SK-N-SH (cell line): ENCODE results near the gene AAMP. TPM values are rescaled to one million over a fixed set of nuclear protein-coding genes. Genes with fewer than 3 reads are reported as not detected.

ENCODE experiments used
- CTCF ChIA-PET: fragments of 300-600, 350-600 bp; formaldehyde crosslinking; extraction: SDS; loops from one replicate; lab custom pipeline; 2021; lab: Yijun Ruan, JAX
- POLR2A ChIA-PET: fragments of 350-600 bp; sonication (Branson Sonifier 250); formaldehyde crosslinking; extraction: SDS; loops from one replicate; lab custom pipeline; 2020; ENCODE audit warnings: antibody characterized with exemption, inconsistent platforms; lab: Yijun Ruan, JAX
- DNase-seq: peaks from one replicate; pipeline ENCODE4 v3.0.0; 2012
- H2AFZ ChIP-seq: fragments of 200-600 bp; sonication (generic); 2 replicates; pipeline ENCODE4 v1.8.1; 2016; ENCODE audit warnings: antibody characterized with exemption, mild to moderate bottlenecking, low read depth
- H3F3A ChIP-seq: fragments of 200-600 bp; sonication (generic); replicated peaks from 2 replicates; pipeline ENCODE3; 2016; ENCODE audit warnings: antibody characterized with exemption, mild to moderate bottlenecking; ENCODE audit not compliant: insufficient read depth
- H3K27ac ChIP-seq, 2 experiments: fragments of 200-500 bp in 1 of 2; fragments of 200-600 bp in 1 of 2; sonication (Bioruptor generic) in 1 of 2; sonication (generic), shearing (Covaris generic) in 1 of 2; 2 replicates each; pipeline versions ENCODE4 v1.5.1 to v1.6.1; 2014 to 2016; ENCODE audit warnings: low read depth in 2 of 2, inconsistent platforms in 1 of 2, low read length in 1 of 2, mild to moderate bottlenecking in 1 of 2, mixed read lengths in 1 of 2
- H3K27me3 ChIP-seq: fragments of 200-600 bp; sonication (generic), shearing (Covaris generic); 2 replicates; pipeline ENCODE4 v1.6.1; 2016; ENCODE audit warnings: mixed run types; ENCODE audit not compliant: insufficient read depth
- H3K36me3 ChIP-seq, 2 experiments: fragments of 200-500 bp in 1 of 2; fragments of 200-600 bp in 1 of 2; sonication (Bioruptor generic) in 1 of 2; sonication (generic) in 1 of 2; replicated peaks in 1 of 2; 2 replicates each; pipeline versions ENCODE3 to v1.5.1; 2014 to 2016; ENCODE audit warnings: low read length in 1 of 2, mild to moderate bottlenecking in 1 of 2; ENCODE audit not compliant: insufficient read depth in 2 of 2, control insufficient read depth in 1 of 2
- H3K4me1 ChIP-seq, 2 experiments: fragments of 200-500 bp in 1 of 2; fragments of 200-600 bp in 1 of 2; sonication (Bioruptor generic) in 1 of 2; sonication (generic), shearing (Covaris generic) in 1 of 2; 2 replicates each; pipeline versions ENCODE4 v1.5.1 to v1.6.1; 2014 to 2016; ENCODE audit warnings: low read depth in 1 of 2, low read length in 1 of 2, mixed run types in 1 of 2; ENCODE audit not compliant: insufficient read depth in 2 of 2, control insufficient read depth in 1 of 2
- H3K4me2 ChIP-seq: fragments of 200-600 bp; sonication (generic), shearing (Covaris generic); 2 replicates; pipeline ENCODE4 v1.6.1; 2017; ENCODE audit warnings: mixed run types
- H3K4me3 ChIP-seq, 2 experiments: fragments of 200-500 bp in 1 of 2; fragments of 200-600 bp in 1 of 2; sonication (Bioruptor generic) in 1 of 2; sonication (generic), shearing (Covaris generic) in 1 of 2; 2 replicates each; pipeline versions ENCODE4 v1.5.1 to v1.8.1; 2014 to 2016; ENCODE audit warnings: low read depth in 2 of 2, inconsistent platforms in 1 of 2, low read length in 1 of 2, mild to moderate bottlenecking in 1 of 2, mixed read lengths in 1 of 2, moderate library complexity in 1 of 2
- H3K79me2 ChIP-seq: fragments of 200-600 bp; sonication (generic); 2 replicates; pipeline ENCODE4 v1.8.1; 2017; ENCODE audit warnings: mild to moderate bottlenecking; ENCODE audit not compliant: insufficient read depth
- H3K9ac ChIP-seq: fragments of 200-600 bp; sonication (generic); 2 replicates; pipeline ENCODE4 v1.6.1; 2017; ENCODE audit warnings: mixed run types
- H3K9me2 ChIP-seq: fragments of 200-600 bp; sonication (generic); 2 replicates; pipeline ENCODE4 v1.6.1; 2017; ENCODE audit warnings: mixed run types
- H3K9me3 ChIP-seq: fragments of 200-600 bp; sonication (generic); 2 replicates; pipeline ENCODE4 v1.6.1; 2017; ENCODE audit warnings: mixed run types, mild to moderate bottlenecking, moderate library complexity
- H4K20me1 ChIP-seq: fragments of 200-600 bp; sonication (generic); 2 replicates; pipeline ENCODE4 v1.6.1; 2017; ENCODE audit warnings: mild to moderate bottlenecking, mixed run types; ENCODE audit not compliant: insufficient read depth
- CHD2 ChIP-seq: fragments of 150-350 bp; IDR thresholded peaks from 2 replicates; pipeline ENCODE4 v1.6.1; 2018; ENCODE audit warnings: low read length; ENCODE audit not compliant: partially characterized antibody
- EP300 ChIP-seq, 2 experiments: IDR thresholded peaks; 2 replicates each; pipeline versions ENCODE4 v1.4.0 to v1.6.1; 2012; ENCODE audit warnings: borderline replicate concordance in 1 of 2, low read depth in 1 of 2, low read length in 1 of 2
- MEF2A ChIP-seq: IDR thresholded peaks from 2 replicates; pipeline ENCODE4 v1.4.0; 2012; ENCODE audit warnings: low read depth, borderline replicate concordance
- NFIC ChIP-seq: IDR thresholded peaks from 2 replicates; pipeline ENCODE4 v1.4.0; 2012; ENCODE audit warnings: borderline replicate concordance
- PBX3 ChIP-seq: IDR thresholded peaks from 2 replicates; pipeline ENCODE4; 2012
- POLR2AphosphoS5 ChIP-seq: IDR thresholded peaks from 2 replicates; pipeline ENCODE4 v1.6.1; 2012; ENCODE audit warnings: low read depth, low read length
- RXRA ChIP-seq: IDR thresholded peaks from 2 replicates; pipeline ENCODE4 v1.4.0; 2012; ENCODE audit warnings: low read depth, mild to moderate bottlenecking, borderline replicate concordance
- SIN3A ChIP-seq: IDR thresholded peaks from 2 replicates; pipeline ENCODE4 v1.6.1; 2012; ENCODE audit warnings: low read depth, mild to moderate bottlenecking, low read length, moderate library complexity, borderline replicate concordance
- TCF12 ChIP-seq: IDR thresholded peaks from 2 replicates; pipeline ENCODE4 v1.4.0; 2012
- YY1 ChIP-seq: IDR thresholded peaks from 2 replicates; pipeline ENCODE4 v1.4.0; 2012; ENCODE audit warnings: low read depth, mild to moderate bottlenecking
- WGBS: methylation state at CpG from one replicate; pipeline ENCODE4 v1.1.6; 2017; ENCODE audit warnings: low lambda C conversion rate; 5-methylcytosine and 5-hydroxymethylcytosine counted together
- polyA plus RNA-seq, 3 experiments: library from polyadenylated mRNA; depleted of rRNA; stranded (reverse); fragments of >200 nt; gene quantifications; 2 replicates each; pipeline ENCODE4 v1.2.3, GENCODE V29; 2012
- TF ChIP-seq, protein P1 (sequence below): IDR thresholded peaks from 2 replicates; pipeline ENCODE4 v1.4.0; 2012; ENCODE audit warnings: low read depth
- TF ChIP-seq, protein P2 (sequence below): IDR thresholded peaks from 2 replicates; pipeline ENCODE4 v1.4.0; 2012; ENCODE audit warnings: low read depth, borderline replicate concordance

The AAMP gene
- polyA plus RNA-seq, 1 of the 3 experiments (the other 2 are of a cell fraction): 276 TPM

DNA sequence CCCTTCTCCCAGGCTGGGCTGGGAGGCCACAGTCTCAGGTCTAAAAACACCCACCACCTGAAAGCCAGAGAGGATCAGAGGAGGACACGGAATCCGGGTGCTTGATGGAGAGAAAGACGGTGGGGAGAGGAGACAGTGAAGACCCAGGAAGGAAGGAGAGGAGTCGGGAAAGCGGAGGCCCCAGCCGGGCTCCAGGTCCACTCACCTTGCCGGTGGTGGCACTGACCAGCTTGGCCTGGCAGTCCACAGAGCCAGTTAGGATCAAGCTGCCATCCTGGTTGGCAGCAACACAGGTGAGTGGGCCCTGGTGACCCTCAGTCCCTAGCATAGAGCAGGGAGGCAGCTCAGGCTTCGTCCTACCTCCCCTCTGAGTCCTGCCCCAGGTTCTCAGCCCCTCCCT lies 4.3 kb downstream of the AAMP start:
- Histone ChIP-seq H3K9me2 (no peaks in the 10 kb centered on the region), H3K9ac (no peak overlapping the region)
- TF ChIP-seq, protein P1, sequence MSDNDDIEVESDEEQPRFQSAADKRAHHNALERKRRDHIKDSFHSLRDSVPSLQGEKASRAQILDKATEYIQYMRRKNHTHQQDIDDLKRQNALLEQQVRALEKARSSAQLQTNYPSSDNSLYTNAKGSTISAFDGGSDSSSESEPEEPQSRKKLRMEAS: no peak
- TF ChIP-seq EP300 (IDR thresholded peaks at IDR 0.05; ENCODE audit: borderline replicate concordance in 1 of 2, low read depth in 1 of 2, low read length in 1 of 2) (no peak), RXRA (no peak), TCF12 (no peak), POLR2AphosphoS5 (no peak), NFIC (no peak), YY1 (no peak), CHD2 (no peak), PBX3 (no peak), MEF2A (no peak)
- TF ChIP-seq, protein P2, sequence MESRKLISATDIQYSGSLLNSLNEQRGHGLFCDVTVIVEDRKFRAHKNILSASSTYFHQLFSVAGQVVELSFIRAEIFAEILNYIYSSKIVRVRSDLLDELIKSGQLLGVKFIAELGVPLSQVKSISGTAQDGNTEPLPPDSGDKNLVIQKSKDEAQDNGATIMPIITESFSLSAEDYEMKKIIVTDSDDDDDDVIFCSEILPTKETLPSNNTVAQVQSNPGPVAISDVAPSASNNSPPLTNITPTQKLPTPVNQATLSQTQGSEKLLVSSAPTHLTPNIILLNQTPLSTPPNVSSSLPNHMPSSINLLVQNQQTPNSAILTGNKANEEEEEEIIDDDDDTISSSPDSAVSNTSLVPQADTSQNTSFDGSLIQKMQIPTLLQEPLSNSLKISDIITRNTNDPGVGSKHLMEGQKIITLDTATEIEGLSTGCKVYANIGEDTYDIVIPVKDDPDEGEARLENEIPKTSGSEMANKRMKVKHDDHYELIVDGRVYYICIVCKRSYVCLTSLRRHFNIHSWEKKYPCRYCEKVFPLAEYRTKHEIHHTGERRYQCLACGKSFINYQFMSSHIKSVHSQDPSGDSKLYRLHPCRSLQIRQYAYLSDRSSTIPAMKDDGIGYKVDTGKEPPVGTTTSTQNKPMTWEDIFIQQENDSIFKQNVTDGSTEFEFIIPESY: no peak
- TF ChIP-seq, all 33 proteins: peak for 0
- H3K27ac ChIP-seq: no peak overlapping the region
- no peaks in the 10 kb centered on the region for H3K9me3 ChIP-seq
- 92% methylated on average over 8 of the region's 8 CpGs for WGBS
- H3K4me3 ChIP-seq: no peak overlapping the region
- no peaks in the 10 kb centered on the region for H3F3A ChIP-seq
- no peak for DNase-seq
- H4K20me1 ChIP-seq: peaks cover 6% of the 10 kb centered on the region; the same call in 1 of the 2 replicates
- H3K36me3 ChIP-seq: peaks cover 11 to 48% of the 10 kb centered on the region in 2 experiments
- POLR2A ChIA-PET: interaction anchor here (1.2 kb wide), 1 partner anchor 10 kb away, joined by 3 read pairs; no protein-coding TSS in a partner anchor
- H2AFZ ChIP-seq: no peak overlapping the region
- no peak overlapping the region for H3K4me2 ChIP-seq
- no peaks in the 10 kb centered on the region for H3K27me3 ChIP-seq
- peaks cover 33% of the 10 kb centered on the region for H3K79me2 ChIP-seq
- peaks cover 0 to 34% of the 10 kb centered on the region in 2 experiments; a peak in 2 of 4 replicates for H3K4me1 ChIP-seq
- CTCF ChIA-PET: no interaction called here

- Histone ChIP-seq H3K4me3 (no peak overlapping the region), H3K79me2 (peaks cover 32% of the 10 kb centered on the region), H3K36me3 (peaks cover 11 to 48% of the 10 kb centered on the region in 2 experiments), H3K4me1 (peaks cover 0 to 40% of the 10 kb centered on the region in 2 experiments; a peak in 2 of 4 replicates), H3K9me2 (no peaks in the 10 kb centered on the region), H2AFZ (no peak overlapping the region), H3K27ac (no peak overlapping the region), H3K9me3 (no peaks in the 10 kb centered on the region), H4K20me1 (peaks cover 6% of the 10 kb centered on the region; the same call in 1 of the 2 replicates), H3K4me2 (no peak overlapping the region), H3K9ac (no peak overlapping the region), H3F3A (no peaks in the 10 kb centered on the region), H3K27me3 (no peaks in the 10 kb centered on the region)
- ChIA-PET CTCF (no interaction called here), POLR2A (interaction anchor here (1.2 kb wide), 1 partner anchor 11 kb away, joined by 3 read pairs; no protein-coding TSS in a partner anchor)
- TF ChIP-seq YY1 (no peak), SIN3A (no peak)
- 95% methylated on average over 12 of the region's 22 CpGs for WGBS
- no peak for DNase-seq
Observed at GRCh38 chr2:218264773-218265561, 5.0 kb downstream of the AAMP start.
